IPS-20b (cell line): ENCODE results near the gene IQCC.

Source experiments
- H3K27ac ChIP-seq: one replicate; pipeline ENCODE4 v1.5.1; 2013; ENCODE audit warnings: low read length
- H3K27me3 ChIP-seq: 2 replicates; pipeline ENCODE4 v1.6.1; 2013; ENCODE audit warnings: mild to moderate bottlenecking, low read length, inconsistent platforms; ENCODE audit not compliant: insufficient read depth
- H3K36me3 ChIP-seq: 2 replicates; pipeline ENCODE4 v1.6.1; 2013; ENCODE audit warnings: low read depth, mild to moderate bottlenecking, inconsistent platforms, low read length, moderate library complexity; ENCODE audit not compliant: insufficient read depth
- H3K4me1 ChIP-seq: 2 replicates; pipeline ENCODE4 v1.6.1; 2013; ENCODE audit warnings: mild to moderate bottlenecking, control low read depth, inconsistent platforms, low read length, moderate library complexity; ENCODE audit not compliant: insufficient read depth
- H3K4me3 ChIP-seq: 2 replicates; pipeline ENCODE4 v1.5.1; 2013; ENCODE audit warnings: mild to moderate bottlenecking, low read length, inconsistent platforms
- H3K9ac ChIP-seq: 2 replicates; pipeline ENCODE4 v1.6.1; 2013; ENCODE audit warnings: low read depth, mild to moderate bottlenecking, inconsistent platforms, low read length, moderate library complexity
- H3K9me3 ChIP-seq: 2 replicates; pipeline ENCODE4 v1.6.1; 2013; ENCODE audit warnings: mild to moderate bottlenecking, low read depth, low read length, inconsistent platforms; ENCODE audit not compliant: insufficient read depth

Gene IQCC

GRCh38 chr1:32249831-32250525, 44.5 kb downstream of the IQCC start:
- Histone ChIP-seq H3K9ac (peak overlapping the region; percentile 7; the same call in 1 of the 2 replicates), H3K9me3 (no peaks in the 10 kb centered on the region), H3K4me3 (no peak overlapping the region), H3K27ac (no peak overlapping the region), H3K36me3 (no peaks in the 10 kb centered on the region), H3K4me1 (peaks cover 15% of the 10 kb centered on the region; the same call in 1 of the 2 replicates), H3K27me3 (no peaks in the 10 kb centered on the region)

GRCh38 chr1:32250893-32251716, 45.6 kb downstream of the IQCC start, which contains the start of gene LCK:
TSS of gene LCK (plus strand) at chr1:32251265. CDS start at chr1:32274330, 23,065 bp downstream.
- H3K4me1 ChIP-seq, result peaks cover 15% of the 10 kb centered on the region; the same call in 1 of the 2 replicates

GRCh38 chr1:32255072-32256071, 49.9 kb downstream of the IQCC start:
- H3K36me3 ChIP-seq, result no peaks in the 10 kb centered on the region
- H3K4me3 ChIP-seq, result no peak overlapping the region
- H3K27ac ChIP-seq, result no peak overlapping the region
- peaks cover 3% of the 10 kb centered on the region; the same call in 1 of the 2 replicates for H3K4me1 ChIP-seq
- no peak overlapping the region for H3K9ac ChIP-seq
- H3K9me3 ChIP-seq, result no peaks in the 10 kb centered on the region
- H3K27me3 ChIP-seq, result no peaks in the 10 kb centered on the region

More at GRCh38 chr1:32250893-32251716, 45.6 kb downstream of the IQCC start, which contains the start of gene LCK:
- Histone ChIP-seq H3K36me3 (no peaks in the 10 kb centered on the region), H3K4me3 (no peak within 1 kb of the TSS), H3K27ac (no peak within 1 kb of the TSS), H3K9me3 (no peaks in the 10 kb centered on the region), H3K9ac (peak within 1 kb of the TSS; percentile 7; the same call in 1 of the 2 replicates), H3K27me3 (no peaks in the 10 kb centered on the region)

- no peaks in the 10 kb centered on the region for H3K4me1 ChIP-seq
- no peak overlapping the region for H3K27ac ChIP-seq
- H3K27me3 ChIP-seq, result no peaks in the 10 kb centered on the region
- no peak overlapping the region for H3K4me3 ChIP-seq
- H3K36me3 ChIP-seq, result no peaks in the 10 kb centered on the region
- H3K9ac ChIP-seq, result no peak overlapping the region
- no peaks in the 10 kb centered on the region for H3K9me3 ChIP-seq
Observed at GRCh38 chr1:32256473-32257226, 51.2 kb downstream of the IQCC start.

- Histone ChIP-seq H3K27ac (no peak overlapping the region), H3K9ac (no peak overlapping the region), H3K9me3 (no peaks in the 10 kb centered on the region), H3K27me3 (no peaks in the 10 kb centered on the region), H3K36me3 (no peaks in the 10 kb centered on the region), H3K4me1 (no peaks in the 10 kb centered on the region), H3K4me3 (no peak overlapping the region)
Observed at GRCh38 chr1:32257227-32257508, 51.7 kb downstream of the IQCC start.
